GM23338 (cell line): ENCODE measurements around the gene FOXP1. TPM values are rescaled to one million over a fixed set of nuclear protein-coding genes. Genes with fewer than 3 reads are reported as not detected.

Source experiments
- ATAC-seq: fragments of 200-7000 bp; cut with Tn5 transposase; 3 replicates; pipeline ENCODE4 v1.9.1; 2020
- DNase-seq: peaks from one replicate; pipeline ENCODE4 v3.0.0-alpha.2; 2015; ENCODE audit warnings: low spot score
- H2AFZ ChIP-seq: fragments of 200-600 bp; sonication (generic); 2 replicates; pipeline ENCODE4 v1.8.0; 2016; ENCODE audit warnings: antibody characterized with exemption, mild to moderate bottlenecking, moderate library complexity
- H3F3A ChIP-seq: fragments of 200-600 bp; sonication (generic); replicated peaks from 2 replicates; pipeline ENCODE4 v1.8.0; 2017; ENCODE audit warnings: antibody characterized with exemption, mixed run types, low read depth
- H3K27ac ChIP-seq: fragments of 200-600 bp; sonication (generic); 2 replicates; pipeline ENCODE4 v1.6.1; 2016; ENCODE audit warnings: low read depth
- H3K27me3 ChIP-seq: fragments of 200-600 bp; sonication (generic); 2 replicates; pipeline ENCODE4 v1.8.0; 2016; ENCODE audit warnings: mild to moderate bottlenecking, mixed run types, moderate library complexity; ENCODE audit not compliant: insufficient read depth
- H3K36me3 ChIP-seq: fragments of 200-600 bp; sonication (generic); 2 replicates; pipeline ENCODE4 v1.8.0; 2016; ENCODE audit warnings: mild to moderate bottlenecking; ENCODE audit not compliant: insufficient read depth
- H3K4me1 ChIP-seq: fragments of 200-600 bp; sonication (generic); 2 replicates; pipeline ENCODE4 v1.8.0; 2016; ENCODE audit warnings: mild to moderate bottlenecking, moderate library complexity; ENCODE audit not compliant: insufficient read depth
- H3K4me2 ChIP-seq: fragments of 200-600 bp; sonication (generic); 2 replicates; pipeline ENCODE4 v1.7.1; 2017; ENCODE audit warnings: mixed run types
- H3K4me3 ChIP-seq: fragments of 200-600 bp; sonication (generic); 2 replicates; pipeline ENCODE4 v1.6.1; 2016; ENCODE audit warnings: mixed run types
- H3K79me2 ChIP-seq: fragments of 200-600 bp; sonication (generic); replicated peaks from 2 replicates; pipeline ENCODE4 v1.8.0; 2017; ENCODE audit warnings: mild to moderate bottlenecking; ENCODE audit not compliant: insufficient read depth
- H3K9me2 ChIP-seq: fragments of 200-600 bp; sonication (generic); 2 replicates; pipeline ENCODE4 v1.8.0; 2017; ENCODE audit not compliant: insufficient read depth
- H4K20me1 ChIP-seq: fragments of 200-600 bp; sonication (generic); replicated peaks from 2 replicates; pipeline ENCODE4 v1.8.0; 2017; ENCODE audit warnings: mild to moderate bottlenecking; ENCODE audit not compliant: insufficient read depth
- H3K27ac Mint-ChIP-seq: 2 replicates; pipeline ENCODE4 v1.8.0; 2020; ENCODE audit warnings: inconsistent platforms, mild to moderate bottlenecking, moderate library complexity, mixed read lengths
- H3K27me3 Mint-ChIP-seq: 3 replicates; pipeline ENCODE4 v1.8.0; 2022; ENCODE audit warnings: low read depth, mild to moderate bottlenecking, moderate library complexity, mixed read lengths, inconsistent platforms; ENCODE audit not compliant: insufficient read depth, poor library complexity
- H3K36me3 Mint-ChIP-seq: 3 replicates; pipeline ENCODE4 v1.8.0; 2021; ENCODE audit warnings: low read depth, mild to moderate bottlenecking, inconsistent platforms, moderate library complexity, mixed read lengths
- H3K4me1 Mint-ChIP-seq: 3 replicates; pipeline ENCODE4 v1.8.0; 2020; ENCODE audit warnings: mild to moderate bottlenecking, inconsistent platforms, mixed read lengths
- H3K4me3 Mint-ChIP-seq: 3 replicates; pipeline ENCODE4 v1.8.0; 2021; ENCODE audit warnings: moderate library complexity, mild to moderate bottlenecking, inconsistent platforms, mixed read lengths
- H3K9me3 Mint-ChIP-seq: 3 replicates; pipeline ENCODE4 v1.8.0; 2020; ENCODE audit warnings: moderate library complexity, mild to moderate bottlenecking, inconsistent platforms, mixed read lengths
- EZH2phosphoT487 ChIP-seq: fragments of 200-600 bp; sonication (generic); IDR thresholded peaks from one replicate; pipeline ENCODE4 v1.8.1; 2018; ENCODE audit warnings: antibody characterized with exemption; ENCODE audit not compliant: unreplicated experiment
- JUNB ChIP-seq: IDR thresholded peaks from one replicate; pipeline ENCODE4 v1.6.1; 2016; ENCODE audit warnings: antibody characterized with exemption; ENCODE audit not compliant: unreplicated experiment
- NANOG ChIP-seq: IDR thresholded peaks from 2 replicates; pipeline ENCODE4 v1.6.1; 2016; ENCODE audit warnings: antibody characterized with exemption, borderline replicate concordance
- POLR2AphosphoS5 ChIP-seq: IDR thresholded peaks from 2 replicates; pipeline ENCODE4 v1.6.1; 2016; ENCODE audit warnings: antibody characterized with exemption, low read depth
- STAT1 ChIP-seq: IDR thresholded peaks from one replicate; pipeline ENCODE4 v1.6.1; 2016; ENCODE audit warnings: antibody characterized with exemption; ENCODE audit not compliant: unreplicated experiment
- ZNF114 ChIP-seq: fragments of 250-450 bp; sonication (Bioruptor Pico); IDR thresholded peaks from 2 replicates; pipeline ENCODE4 v1.5.0; 2020; ENCODE audit warnings: mild to moderate bottlenecking, moderate library complexity
- ZNF331 ChIP-seq: fragments of 250-450 bp; sonication (Bioruptor Pico); IDR thresholded peaks from 2 replicates; pipeline ENCODE4 v1.5.0; 2020; ENCODE audit warnings: low read depth, mild to moderate bottlenecking, moderate library complexity
- polyA plus RNA-seq: library from polyadenylated mRNA; unstranded; fragments of >200 nt; fragmentation: Nextera tagmentation; extraction: Ambion mirVana; gene quantifications from 2 replicates; pipeline ENCODE4 v1.2.1, GENCODE V29; 2016
- total RNA-seq: library from RNA; depleted of rRNA; stranded (reverse); fragments of >200 nt; shearing (Covaris generic); gene quantifications from 2 replicates; pipeline ENCODE4 v1.2.3, GENCODE V29; 2014
- TF ChIP-seq, protein P1 (sequence below), 2 experiments: fragments of 200-600 bp in 1 of 2; sonication (generic) in 1 of 2; conservative IDR thresholded peaks; 2 replicates each; pipeline versions ENCODE4 v1.5.1 to v1.6.1; 2016 to 2017; ENCODE audit warnings: antibody characterized with exemption in 2 of 2, low read depth in 2 of 2, mild to moderate bottlenecking in 2 of 2, moderate library complexity in 1 of 2
- TF ChIP-seq, protein P2 (sequence below): IDR thresholded peaks from 2 replicates; pipeline ENCODE4 v1.6.1; 2016; ENCODE audit warnings: antibody characterized with exemption

FOXP1 gene
- total and polyA plus RNA-seq, 2 experiments from 2014 or later: 32.9 to 35.5 TPM

DNA sequence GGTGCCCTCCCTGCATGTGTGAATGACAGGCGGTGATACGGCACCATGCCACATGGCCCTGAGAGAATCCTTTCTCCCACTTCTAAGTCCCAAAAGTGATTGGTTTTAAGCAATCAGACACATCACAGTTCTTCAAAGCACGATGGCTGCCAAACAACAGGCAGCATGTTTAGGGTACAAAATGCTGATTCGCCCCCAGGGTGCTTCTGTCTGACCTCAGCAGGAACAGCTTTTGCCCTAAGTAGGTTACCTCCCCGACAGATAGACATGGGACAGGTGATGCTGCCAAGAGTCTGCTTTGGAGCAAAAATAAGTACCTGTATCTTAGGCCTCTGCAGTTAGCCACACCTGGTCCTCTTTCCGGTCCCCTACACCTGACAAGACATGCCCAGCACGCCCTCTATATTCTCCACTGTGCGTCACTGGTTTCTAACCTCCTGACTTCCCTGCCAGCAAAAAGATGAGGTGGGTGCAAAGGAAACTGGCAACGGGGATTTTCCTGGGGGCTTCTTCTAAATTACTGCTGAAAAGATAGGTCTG is 549.8 kb downstream of the FOXP1 start:
- Histone ChIP-seq H3K36me3 (no peaks in the 10 kb centered on the region), H3K9me2 (no peaks in the 10 kb centered on the region), H3K27me3 (no peaks in the 10 kb centered on the region), H3K4me3 (no peak overlapping the region), H4K20me1 (no peaks in the 10 kb centered on the region), H3F3A (no peaks in the 10 kb centered on the region), H2AFZ (no peak overlapping the region), H3K79me2 (no peaks in the 10 kb centered on the region), H3K4me2 (no peak overlapping the region), H3K4me1 (peaks cover 27% of the 10 kb centered on the region), H3K27ac (no peak overlapping the region)
- H3K4me3 Mint-ChIP-seq: no peak overlapping the region
- H3K36me3 Mint-ChIP-seq: peaks cover 15% of the 10 kb centered on the region; the same call in 2 of the 3 replicates
- H3K4me1 Mint-ChIP-seq: peaks cover 42% of the 10 kb centered on the region
- H3K27me3 Mint-ChIP-seq: peaks cover 7% of the 10 kb centered on the region
- ATAC-seq: peak; percentile 77
- no peak overlapping the region for H3K27ac Mint-ChIP-seq
- peaks cover 4% of the 10 kb centered on the region; the same call in 2 of the 3 replicates for H3K9me3 Mint-ChIP-seq
- no peak for DNase-seq
- TF ChIP-seq ZNF331: no peak
- TF ChIP-seq, protein P1, sequence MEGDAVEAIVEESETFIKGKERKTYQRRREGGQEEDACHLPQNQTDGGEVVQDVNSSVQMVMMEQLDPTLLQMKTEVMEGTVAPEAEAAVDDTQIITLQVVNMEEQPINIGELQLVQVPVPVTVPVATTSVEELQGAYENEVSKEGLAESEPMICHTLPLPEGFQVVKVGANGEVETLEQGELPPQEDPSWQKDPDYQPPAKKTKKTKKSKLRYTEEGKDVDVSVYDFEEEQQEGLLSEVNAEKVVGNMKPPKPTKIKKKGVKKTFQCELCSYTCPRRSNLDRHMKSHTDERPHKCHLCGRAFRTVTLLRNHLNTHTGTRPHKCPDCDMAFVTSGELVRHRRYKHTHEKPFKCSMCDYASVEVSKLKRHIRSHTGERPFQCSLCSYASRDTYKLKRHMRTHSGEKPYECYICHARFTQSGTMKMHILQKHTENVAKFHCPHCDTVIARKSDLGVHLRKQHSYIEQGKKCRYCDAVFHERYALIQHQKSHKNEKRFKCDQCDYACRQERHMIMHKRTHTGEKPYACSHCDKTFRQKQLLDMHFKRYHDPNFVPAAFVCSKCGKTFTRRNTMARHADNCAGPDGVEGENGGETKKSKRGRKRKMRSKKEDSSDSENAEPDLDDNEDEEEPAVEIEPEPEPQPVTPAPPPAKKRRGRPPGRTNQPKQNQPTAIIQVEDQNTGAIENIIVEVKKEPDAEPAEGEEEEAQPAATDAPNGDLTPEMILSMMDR (conservative IDR thresholded peaks at IDR 0.05; ENCODE audit: low read depth in 2 of 2): no peak
- no peak for TF ChIP-seq NANOG
- TF ChIP-seq STAT1: no peak
- TF ChIP-seq, protein P2, sequence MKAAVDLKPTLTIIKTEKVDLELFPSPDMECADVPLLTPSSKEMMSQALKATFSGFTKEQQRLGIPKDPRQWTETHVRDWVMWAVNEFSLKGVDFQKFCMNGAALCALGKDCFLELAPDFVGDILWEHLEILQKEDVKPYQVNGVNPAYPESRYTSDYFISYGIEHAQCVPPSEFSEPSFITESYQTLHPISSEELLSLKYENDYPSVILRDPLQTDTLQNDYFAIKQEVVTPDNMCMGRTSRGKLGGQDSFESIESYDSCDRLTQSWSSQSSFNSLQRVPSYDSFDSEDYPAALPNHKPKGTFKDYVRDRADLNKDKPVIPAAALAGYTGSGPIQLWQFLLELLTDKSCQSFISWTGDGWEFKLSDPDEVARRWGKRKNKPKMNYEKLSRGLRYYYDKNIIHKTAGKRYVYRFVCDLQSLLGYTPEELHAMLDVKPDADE: no peak
- TF ChIP-seq POLR2AphosphoS5: no peak
- no peak for TF ChIP-seq JUNB
- TF ChIP-seq ZNF114 (CRISPR knock-in tag): no peak
- TF ChIP-seq EZH2phosphoT487: no peak

DNA sequence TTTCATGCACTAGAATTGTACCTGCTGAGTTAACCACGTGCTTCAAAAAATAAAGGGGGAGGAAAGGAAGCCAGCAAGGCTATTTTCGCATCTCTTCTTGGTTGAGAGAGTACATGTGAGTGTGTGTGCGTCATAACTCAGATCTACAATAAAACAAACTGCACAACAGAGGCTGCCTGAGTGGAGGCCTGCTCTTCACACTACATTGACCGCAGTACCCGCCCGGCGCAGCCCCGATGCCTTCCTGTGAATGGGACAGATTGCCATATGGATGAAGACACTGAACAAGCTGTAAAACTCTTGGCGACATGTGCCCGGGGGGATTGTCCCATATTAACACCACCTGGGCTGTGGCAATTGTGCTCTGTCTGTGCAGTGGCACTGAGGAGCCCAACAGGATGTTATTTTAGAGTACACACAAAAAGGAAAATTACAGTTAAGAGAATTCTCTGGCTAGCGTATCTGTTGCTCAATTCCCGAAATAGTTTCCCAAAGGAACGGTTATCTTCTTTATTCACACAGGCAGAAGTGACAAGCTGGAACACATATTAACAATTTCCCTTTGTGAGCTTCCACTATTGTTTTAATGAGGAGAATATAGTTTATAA is 551.5 kb downstream of the FOXP1 start:
- no peak overlapping the region for H3K4me3 Mint-ChIP-seq
- no peak overlapping the region for H3K27ac ChIP-seq
- ATAC-seq (no peak), DNase-seq (no peak)
- H3K27me3 Mint-ChIP-seq: peaks cover 7% of the 10 kb centered on the region
- H3K27me3 ChIP-seq: no peaks in the 10 kb centered on the region
- H3K9me2 ChIP-seq: no peaks in the 10 kb centered on the region
- no peaks in the 10 kb centered on the region for H3K36me3 ChIP-seq
- no peak overlapping the region for H3K27ac Mint-ChIP-seq
- TF ChIP-seq NANOG (no peak), STAT1 (no peak), ZNF114 (CRISPR knock-in tag) (no peak)
- TF ChIP-seq, protein P2: no peak
- peaks cover 35% of the 10 kb centered on the region for H3K4me1 Mint-ChIP-seq
- no peak overlapping the region for H3K4me2 ChIP-seq
- peaks cover 5% of the 10 kb centered on the region; the same call in 2 of the 3 replicates for H3K9me3 Mint-ChIP-seq
- no peaks in the 10 kb centered on the region for H4K20me1 ChIP-seq
- peaks cover 5% of the 10 kb centered on the region; the same call in 1 of the 2 replicates for H3K79me2 ChIP-seq
- H3K4me1 ChIP-seq: peaks cover 27% of the 10 kb centered on the region
- H2AFZ ChIP-seq: no peak overlapping the region
- no peaks in the 10 kb centered on the region for H3F3A ChIP-seq
- H3K36me3 Mint-ChIP-seq: peaks cover 17% of the 10 kb centered on the region; the same call in 2 of the 3 replicates
- no peak overlapping the region for H3K4me3 ChIP-seq
